AG10803 (cell line): ENCODE results near the gene ZNF280D.
A peak's percentile ranks its signal among the peaks of the same experiment; 100 is the strongest.

Source experiments
- DNase-seq: peaks from one replicate; pipeline ENCODE4 v3.0.0; 2010; ENCODE audit warnings: low read depth
- H3K4me3 ChIP-seq: 2 replicates; pipeline ENCODE4 v1.5.1; 2011; ENCODE audit warnings: mild to moderate bottlenecking, low read length, control low read depth
- TF ChIP-seq, protein P1 (sequence below): conservative IDR thresholded peaks from 2 replicates; pipeline ENCODE4 v1.5.1; 2011; ENCODE audit warnings: mild to moderate bottlenecking, low read length, control low read depth, inconsistent platforms

Gene ZNF280D

GRCh38 chr15:56736308-56736707 is 3.0 kb upstream of the ZNF280D start:
- peak; percentile 84 for DNase-seq
- TF ChIP-seq, protein P1, sequence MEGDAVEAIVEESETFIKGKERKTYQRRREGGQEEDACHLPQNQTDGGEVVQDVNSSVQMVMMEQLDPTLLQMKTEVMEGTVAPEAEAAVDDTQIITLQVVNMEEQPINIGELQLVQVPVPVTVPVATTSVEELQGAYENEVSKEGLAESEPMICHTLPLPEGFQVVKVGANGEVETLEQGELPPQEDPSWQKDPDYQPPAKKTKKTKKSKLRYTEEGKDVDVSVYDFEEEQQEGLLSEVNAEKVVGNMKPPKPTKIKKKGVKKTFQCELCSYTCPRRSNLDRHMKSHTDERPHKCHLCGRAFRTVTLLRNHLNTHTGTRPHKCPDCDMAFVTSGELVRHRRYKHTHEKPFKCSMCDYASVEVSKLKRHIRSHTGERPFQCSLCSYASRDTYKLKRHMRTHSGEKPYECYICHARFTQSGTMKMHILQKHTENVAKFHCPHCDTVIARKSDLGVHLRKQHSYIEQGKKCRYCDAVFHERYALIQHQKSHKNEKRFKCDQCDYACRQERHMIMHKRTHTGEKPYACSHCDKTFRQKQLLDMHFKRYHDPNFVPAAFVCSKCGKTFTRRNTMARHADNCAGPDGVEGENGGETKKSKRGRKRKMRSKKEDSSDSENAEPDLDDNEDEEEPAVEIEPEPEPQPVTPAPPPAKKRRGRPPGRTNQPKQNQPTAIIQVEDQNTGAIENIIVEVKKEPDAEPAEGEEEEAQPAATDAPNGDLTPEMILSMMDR: no peak
- H3K4me3 ChIP-seq: no peak overlapping the region

- TF ChIP-seq, protein P1: no peak
- no peak for DNase-seq
Observed at GRCh38 chr15:56735589-56735988, 2.3 kb upstream of the ZNF280D start.

GRCh38 chr15:56734013-56734635 is 815 bp upstream of the ZNF280D start:
- H3K4me3 ChIP-seq: no peak overlapping the region
- no peak for DNase-seq

More at GRCh38 chr15:56735589-56735988, 2.3 kb upstream of the ZNF280D start:
- no peak overlapping the region for H3K4me3 ChIP-seq

DNA sequence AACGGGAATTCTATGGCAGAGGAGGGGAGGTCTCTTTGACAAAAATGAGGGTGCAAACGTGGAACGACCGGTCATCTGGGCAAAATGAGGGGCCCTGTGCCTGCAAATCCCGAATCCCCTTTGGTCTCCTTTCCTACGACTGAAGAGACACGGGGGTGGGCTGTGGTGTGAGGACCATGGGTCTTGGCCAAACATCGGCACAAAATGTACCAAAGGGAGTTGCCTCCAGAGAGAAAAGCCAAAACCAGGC is 498 bp downstream of the ZNF280D start:
- DNase-seq: no peak
- TF ChIP-seq, protein P1: no peak
- peak overlapping the region; percentile 71 for H3K4me3 ChIP-seq

More at GRCh38 chr15:56734013-56734635, 815 bp upstream of the ZNF280D start:
- TF ChIP-seq, protein P1: no peak

GRCh38 chr15:56732135-56732885 is 999 bp downstream of the ZNF280D start:
- TF ChIP-seq, protein P1: no peak
- DNase-seq: peak; percentile 58
- H3K4me3 ChIP-seq: peak overlapping the region; percentile 71

DNA sequence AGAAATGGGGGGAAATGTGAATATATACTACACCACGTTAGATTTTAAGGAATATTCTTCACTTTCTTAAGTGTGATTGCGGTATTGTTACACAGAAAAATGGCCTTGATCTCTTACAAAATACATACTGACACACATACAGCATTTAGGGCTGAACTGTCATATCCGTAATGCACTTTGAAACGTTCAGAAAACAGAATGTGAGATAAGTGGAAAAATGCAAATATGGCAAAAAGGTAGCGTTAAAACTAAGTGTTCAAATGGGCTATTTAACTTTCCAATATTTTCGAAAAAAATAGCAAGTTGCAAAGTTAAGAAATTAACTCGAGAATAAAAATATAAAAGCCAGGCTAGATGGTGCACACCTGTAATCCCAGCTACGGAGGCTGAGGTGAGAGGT is 1.8 kb downstream of the ZNF280D start:
- no peak for DNase-seq
- TF ChIP-seq, protein P1: no peak
- peak overlapping the region; percentile 71 for H3K4me3 ChIP-seq

DNA sequence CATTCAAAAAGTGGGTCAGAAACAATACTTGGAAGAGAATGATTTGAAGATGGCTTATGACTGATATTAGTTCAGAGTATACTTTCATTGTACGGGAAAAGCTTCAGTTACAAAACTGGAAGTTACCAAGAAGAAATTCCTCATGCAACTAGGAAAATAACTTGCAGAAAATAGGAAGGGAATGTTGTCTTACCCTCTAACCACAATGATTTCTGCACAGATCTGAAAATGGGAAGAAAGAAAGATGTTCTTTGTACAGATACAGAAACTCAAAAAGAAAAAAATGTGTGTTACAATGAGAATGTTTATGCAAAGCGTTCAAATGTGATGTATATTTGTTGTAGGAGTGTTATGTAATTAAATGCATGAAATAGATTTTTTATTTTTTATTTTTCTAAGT is 3.7 kb downstream of the ZNF280D start:
- TF ChIP-seq, protein P1: no peak
- H3K4me3 ChIP-seq: no peak overlapping the region
- no peak for DNase-seq
